T-helper 17 cell (primary cell): ENCODE data around the gene GALNT14. TPM values are rescaled to one million over a fixed set of nuclear protein-coding genes. Genes with fewer than 3 reads are reported as not detected.
A peak's percentile ranks its signal among the peaks of the same experiment; 100 is the strongest.

Experiments used
- ATAC-seq: fragments of 150-1000 bp; cut with Tn5 transposase; 2 replicates; pipeline ENCODE4 v1.10.0; 2021; ENCODE audit warnings: mild to moderate bottlenecking, moderate library complexity
- DNase-seq, 3 donors: peaks; one replicate each; pipeline versions ENCODE4 v3.0.0 to v3.0.0-alpha.2; 2020 to 2021
- H3K9me3 ChIP-seq: one replicate; pipeline ENCODE4 v1.7.0; 2013; ENCODE audit warnings: low read length, mild to moderate bottlenecking; ENCODE audit not compliant: control insufficient read depth, poor library complexity, severe bottlenecking
- H3K27ac Mint-ChIP-seq: one replicate; pipeline ENCODE4 v1.8.0; 2022; ENCODE audit warnings: mild to moderate bottlenecking, moderate library complexity, mixed read lengths
- H3K27me3 Mint-ChIP-seq: one replicate; pipeline ENCODE4 v1.8.0; 2022; ENCODE audit warnings: mixed read lengths
- H3K36me3 Mint-ChIP-seq: one replicate; pipeline ENCODE4 v1.8.0; 2022; ENCODE audit warnings: low read depth, mixed read lengths
- H3K4me1 Mint-ChIP-seq: one replicate; pipeline ENCODE4 v1.8.0; 2022; ENCODE audit warnings: mild to moderate bottlenecking, mixed read lengths
- H3K4me3 Mint-ChIP-seq: one replicate; pipeline ENCODE4 v1.8.0; 2022; ENCODE audit warnings: mild to moderate bottlenecking, moderate library complexity, mixed read lengths
- total RNA-seq, 4 donors: library from RNA in 2 of 4; stranded (reverse) in 2 of 4; gene quantifications; one replicate each; pipeline ENCODE4 v1.2.3 and lab custom pipeline; 2022 to 2026

Gene GALNT14
- total RNA-seq, 2 donors from 2014 or later = not detected

DNA sequence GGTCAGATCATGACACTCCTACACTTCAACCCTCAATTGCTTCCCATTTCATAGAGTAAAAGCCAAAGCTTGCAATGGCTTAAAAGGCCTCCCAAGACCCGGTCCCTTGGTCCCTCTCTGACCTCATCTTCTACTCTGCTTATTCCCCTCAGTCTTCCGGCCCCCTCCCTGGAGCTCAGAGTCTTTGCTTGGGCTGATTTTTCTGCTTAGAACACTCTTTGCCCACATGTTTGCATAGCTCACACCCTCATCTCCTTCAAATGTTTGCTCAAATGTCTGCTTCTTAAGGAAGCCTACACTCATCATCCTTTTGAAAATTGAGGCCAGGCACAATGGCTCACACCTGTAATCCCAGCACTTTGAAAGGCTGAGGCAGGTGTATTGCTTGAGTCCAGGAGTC lies 265.4 kb downstream of the GALNT14 start:
- Mint-ChIP-seq H3K4me3 (no peak overlapping the region), H3K27ac (no peak overlapping the region), H3K36me3 (no peaks in the 10 kb centered on the region), H3K4me1 (no peaks in the 10 kb centered on the region), H3K27me3 (peaks cover 20% of the 10 kb centered on the region)
- no peak for ATAC-seq
- DNase-seq = no peak
- no peaks in the 10 kb centered on the region for H3K9me3 ChIP-seq

DNA sequence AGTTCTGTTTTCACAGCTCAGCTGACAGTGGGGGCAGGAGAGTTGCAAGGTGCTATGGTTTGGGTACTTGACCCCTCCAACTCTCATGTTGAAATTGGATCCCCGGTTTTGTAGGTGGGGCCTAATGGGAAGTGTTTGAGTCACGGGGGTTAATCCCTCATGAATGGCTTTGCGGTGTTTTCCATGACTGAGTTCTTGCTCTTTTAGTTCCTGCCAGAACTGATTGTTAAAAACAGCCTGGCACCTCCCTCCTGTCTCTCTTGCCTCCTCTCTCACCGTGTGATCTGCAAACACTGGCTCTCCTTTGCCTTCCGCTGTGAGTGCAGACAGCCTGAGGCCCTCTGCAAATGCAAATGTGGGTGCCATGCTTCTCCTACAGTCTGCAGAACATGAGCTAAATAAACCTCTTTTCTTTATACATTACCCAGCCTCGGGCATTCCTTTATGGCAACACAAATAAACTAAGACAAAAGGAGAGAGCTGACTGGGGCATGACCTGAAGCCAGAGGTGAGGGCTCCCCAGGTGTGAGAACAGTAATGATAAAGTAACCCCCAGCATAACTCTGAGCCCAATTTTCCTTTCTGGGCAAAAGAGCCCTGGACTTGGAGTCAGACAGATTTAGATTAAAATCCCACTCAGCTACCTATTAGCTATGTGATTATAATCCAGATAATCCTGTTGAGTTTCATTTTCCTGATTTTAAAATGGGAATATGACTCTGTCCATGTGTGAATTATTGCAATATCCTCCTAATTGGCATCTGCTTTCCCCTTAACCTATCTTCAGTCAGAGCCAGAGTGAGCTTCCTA lies 266.1 kb downstream of the GALNT14 start:
- H3K9me3 ChIP-seq = no peaks in the 10 kb centered on the region
- ATAC-seq (no peak), DNase-seq (no peak)
- peaks cover 21% of the 10 kb centered on the region for H3K27me3 Mint-ChIP-seq
- no peaks in the 10 kb centered on the region for H3K4me1 Mint-ChIP-seq
- H3K36me3 Mint-ChIP-seq = no peaks in the 10 kb centered on the region
- H3K4me3 Mint-ChIP-seq = no peak overlapping the region
- H3K27ac Mint-ChIP-seq = no peak overlapping the region

DNA sequence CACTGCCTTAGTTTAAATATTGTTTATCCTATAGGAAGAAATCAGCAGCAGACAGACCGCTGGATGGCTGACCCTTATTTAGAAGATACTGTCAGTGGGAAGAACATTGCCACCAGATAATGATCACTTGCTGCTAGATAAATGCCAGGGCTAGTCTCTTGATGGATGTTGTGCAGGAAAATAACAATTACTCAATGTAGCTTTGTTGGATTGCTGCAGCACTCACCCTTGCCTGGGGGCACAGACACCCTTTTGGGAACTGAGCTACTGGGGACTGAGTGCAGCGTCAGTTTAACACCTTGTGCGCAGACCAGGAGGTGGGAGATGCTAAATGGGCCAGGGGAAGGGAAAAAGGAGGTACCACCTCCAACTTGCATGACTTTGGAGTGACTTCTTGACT lies 266.8 kb downstream of the GALNT14 start:
- no peaks in the 10 kb centered on the region for H3K9me3 ChIP-seq
- no peak for ATAC-seq
- Mint-ChIP-seq H3K4me1 (peaks cover 4% of the 10 kb centered on the region), H3K27me3 (peaks cover 28% of the 10 kb centered on the region), H3K36me3 (no peaks in the 10 kb centered on the region), H3K27ac (no peak overlapping the region), H3K4me3 (no peak overlapping the region)
- no peak for DNase-seq

DNA sequence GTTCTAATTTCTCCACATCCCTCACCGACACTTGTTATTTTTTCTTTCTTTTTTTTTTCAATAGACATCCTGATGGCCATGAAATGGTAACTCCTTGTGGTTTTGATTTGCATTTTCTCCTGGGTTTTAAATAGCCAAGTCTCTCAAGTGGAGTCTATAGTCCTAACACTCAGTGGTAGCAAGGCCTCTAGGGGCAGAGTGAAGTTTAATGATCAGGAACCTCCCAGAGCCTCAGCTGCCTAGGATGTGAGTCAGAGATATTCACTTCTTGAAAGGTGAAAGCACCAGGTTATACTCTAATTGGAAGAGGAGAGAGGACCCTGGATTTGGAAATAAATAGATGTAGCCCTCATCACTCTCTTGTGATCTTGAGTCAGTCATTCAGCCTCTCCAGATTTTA lies 268.3 kb downstream of the GALNT14 start:
- peaks cover 13% of the 10 kb centered on the region for H3K4me1 Mint-ChIP-seq
- H3K27me3 Mint-ChIP-seq = peaks cover 43% of the 10 kb centered on the region
- H3K27ac Mint-ChIP-seq = no peak overlapping the region
- H3K36me3 Mint-ChIP-seq = no peaks in the 10 kb centered on the region
- no peak overlapping the region for H3K4me3 Mint-ChIP-seq
- ATAC-seq (no peak), DNase-seq (no peak)
- no peaks in the 10 kb centered on the region for H3K9me3 ChIP-seq

DNA sequence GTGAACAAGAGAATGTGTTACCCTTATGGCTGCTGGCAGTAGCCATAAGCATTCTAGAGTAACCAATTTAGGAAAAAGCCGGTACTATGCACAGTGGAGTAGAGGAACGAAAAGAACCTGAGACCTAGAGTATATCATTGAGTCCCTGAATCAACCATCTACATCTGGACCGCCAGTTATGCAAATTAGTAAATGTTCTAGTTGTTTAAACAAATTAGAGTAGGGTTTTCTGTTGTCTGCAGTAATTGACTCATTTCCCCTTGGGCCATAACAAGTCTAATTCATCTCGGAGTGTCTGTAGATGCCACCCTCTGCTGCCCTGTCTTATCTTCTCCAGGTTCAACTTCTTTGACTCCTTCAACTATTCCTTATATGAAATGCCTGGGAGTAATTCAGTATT lies 270.9 kb downstream of the GALNT14 start:
- H3K27ac Mint-ChIP-seq = no peak overlapping the region
- no peaks in the 10 kb centered on the region for H3K9me3 ChIP-seq
- DNase-seq (no peak), ATAC-seq (no peak)
- no peaks in the 10 kb centered on the region for H3K36me3 Mint-ChIP-seq
- H3K4me1 Mint-ChIP-seq = peaks cover 13% of the 10 kb centered on the region
- H3K27me3 Mint-ChIP-seq = peaks cover 37% of the 10 kb centered on the region
- no peak overlapping the region for H3K4me3 Mint-ChIP-seq

DNA sequence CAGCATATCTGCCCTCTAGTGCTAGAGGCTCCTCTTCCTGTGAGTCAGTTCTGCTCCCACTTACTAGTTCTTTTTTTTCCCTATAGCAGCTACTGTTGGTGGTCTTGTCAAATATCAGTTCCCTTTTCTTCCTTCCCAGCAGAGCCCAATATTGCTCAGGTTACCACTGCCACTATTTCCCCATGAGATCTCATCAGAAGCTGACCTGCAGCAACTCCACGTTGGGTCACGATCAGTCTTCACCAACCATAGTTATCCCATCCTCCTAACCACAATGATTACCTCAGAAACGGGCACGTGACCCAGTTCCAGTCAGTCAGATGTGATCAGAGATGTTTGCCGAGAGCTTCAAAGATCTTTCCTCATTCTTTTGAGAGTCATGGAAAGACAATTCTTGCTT lies 271.3 kb downstream of the GALNT14 start:
- Mint-ChIP-seq H3K4me1 (peaks cover 13% of the 10 kb centered on the region), H3K27me3 (peaks cover 33% of the 10 kb centered on the region), H3K4me3 (no peak overlapping the region), H3K27ac (no peak overlapping the region), H3K36me3 (no peaks in the 10 kb centered on the region)
- no peaks in the 10 kb centered on the region for H3K9me3 ChIP-seq
- DNase-seq (no peak), ATAC-seq (no peak)

DNA sequence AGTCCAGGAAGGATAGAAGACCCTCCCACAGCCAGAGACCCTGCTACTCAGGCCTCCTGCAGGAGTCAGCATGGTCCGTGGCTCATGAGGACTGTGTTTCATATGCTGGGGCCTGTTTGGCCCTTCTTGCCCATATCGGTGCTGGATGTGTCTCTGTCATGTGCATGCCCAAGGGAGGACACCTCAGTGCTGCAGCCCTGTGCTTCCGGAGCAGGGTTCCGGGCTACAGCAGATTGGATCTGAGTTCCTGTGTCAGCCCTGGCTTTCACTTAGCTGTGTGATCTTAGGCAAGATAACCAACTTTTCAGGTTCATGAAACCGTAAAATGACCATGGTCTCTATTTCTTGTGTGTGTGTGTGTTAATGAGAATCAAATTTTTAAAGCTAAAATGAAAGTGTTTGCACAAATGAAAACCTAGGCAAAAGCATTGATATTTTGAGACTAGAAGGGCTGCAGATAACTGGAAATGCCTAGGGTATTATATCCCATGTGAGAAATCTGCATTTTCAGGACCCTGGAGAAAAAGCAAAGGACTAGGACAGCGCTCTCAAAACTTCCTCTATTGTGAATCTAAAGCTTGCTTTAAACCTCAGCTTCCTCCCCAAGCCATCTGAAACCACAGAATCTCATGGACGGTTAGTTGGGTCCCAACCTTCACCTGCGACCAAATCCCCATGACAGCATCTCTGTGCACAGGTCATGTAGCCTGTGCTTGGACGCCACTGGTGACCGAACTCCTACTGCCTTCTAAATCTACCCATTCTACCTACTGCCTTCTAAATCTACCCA lies 272.2 kb downstream of the GALNT14 start:
- H3K4me1 Mint-ChIP-seq = peaks cover 13% of the 10 kb centered on the region
- H3K27me3 Mint-ChIP-seq = peaks cover 33% of the 10 kb centered on the region
- no peaks in the 10 kb centered on the region for H3K36me3 Mint-ChIP-seq
- no peak overlapping the region for H3K27ac Mint-ChIP-seq
- no peak for ATAC-seq
- no peaks in the 10 kb centered on the region for H3K9me3 ChIP-seq
- DNase-seq = no peak
- no peak overlapping the region for H3K4me3 Mint-ChIP-seq

DNA sequence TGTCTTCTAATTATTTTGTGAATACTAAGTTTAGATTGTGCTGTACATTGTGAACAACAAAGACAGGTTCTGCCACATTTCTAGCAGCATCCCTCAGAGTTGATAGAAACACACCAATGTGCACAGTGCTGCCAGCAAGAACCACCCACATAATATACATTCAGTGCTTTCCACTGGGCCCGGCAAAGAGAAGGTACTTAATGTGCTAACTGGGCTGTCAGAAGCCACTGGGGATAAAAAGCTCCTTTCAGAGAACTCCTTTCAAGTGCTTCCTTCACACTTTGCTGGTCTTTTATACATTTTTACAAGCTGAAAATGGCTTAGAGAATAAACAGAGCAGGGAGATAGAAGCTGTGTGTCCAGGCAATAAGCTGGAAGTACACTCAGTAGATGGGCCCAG lies 273.0 kb downstream of the GALNT14 start:
- H3K27ac Mint-ChIP-seq = no peak overlapping the region
- H3K9me3 ChIP-seq = no peaks in the 10 kb centered on the region
- DNase-seq = no peak
- H3K4me3 Mint-ChIP-seq = no peak overlapping the region
- H3K27me3 Mint-ChIP-seq = peaks cover 33% of the 10 kb centered on the region
- ATAC-seq = no peak
- no peaks in the 10 kb centered on the region for H3K36me3 Mint-ChIP-seq
- peaks cover 13% of the 10 kb centered on the region for H3K4me1 Mint-ChIP-seq

DNA sequence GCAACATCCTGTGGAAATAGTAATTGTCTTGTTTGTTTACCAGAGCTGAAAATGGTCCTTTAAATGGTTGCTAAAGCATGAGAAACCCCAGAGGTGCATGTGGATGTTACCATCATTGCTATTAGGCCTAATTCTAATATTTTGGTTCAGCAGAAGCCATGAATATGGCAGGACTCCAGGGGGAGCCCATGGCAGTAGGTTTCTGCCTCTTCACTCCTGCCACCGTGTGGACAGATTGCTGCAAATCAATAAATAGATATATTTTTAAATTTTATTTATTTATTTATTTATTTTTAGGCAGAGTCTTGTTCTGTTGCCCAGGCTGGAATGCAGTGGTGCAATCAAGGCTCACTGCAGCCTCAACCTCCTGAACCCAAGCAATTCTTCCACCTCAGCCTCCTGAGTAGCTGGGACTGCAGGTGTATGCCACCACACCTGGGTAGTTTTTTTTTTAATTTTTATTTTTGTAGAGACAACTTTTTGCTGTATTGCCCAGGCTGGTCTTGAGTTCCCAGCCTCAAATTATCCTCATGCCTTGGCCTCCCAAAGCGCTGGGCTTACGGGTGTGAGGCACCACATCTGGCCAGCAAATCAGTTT lies 276.1 kb downstream of the GALNT14 start:
- Mint-ChIP-seq H3K27ac (no peak overlapping the region), H3K4me1 (peaks cover 13% of the 10 kb centered on the region), H3K36me3 (no peaks in the 10 kb centered on the region), H3K27me3 (peaks cover 31% of the 10 kb centered on the region), H3K4me3 (no peak overlapping the region)
- H3K9me3 ChIP-seq = no peaks in the 10 kb centered on the region
- DNase-seq = no peak
- ATAC-seq = peak; percentile 67

DNA sequence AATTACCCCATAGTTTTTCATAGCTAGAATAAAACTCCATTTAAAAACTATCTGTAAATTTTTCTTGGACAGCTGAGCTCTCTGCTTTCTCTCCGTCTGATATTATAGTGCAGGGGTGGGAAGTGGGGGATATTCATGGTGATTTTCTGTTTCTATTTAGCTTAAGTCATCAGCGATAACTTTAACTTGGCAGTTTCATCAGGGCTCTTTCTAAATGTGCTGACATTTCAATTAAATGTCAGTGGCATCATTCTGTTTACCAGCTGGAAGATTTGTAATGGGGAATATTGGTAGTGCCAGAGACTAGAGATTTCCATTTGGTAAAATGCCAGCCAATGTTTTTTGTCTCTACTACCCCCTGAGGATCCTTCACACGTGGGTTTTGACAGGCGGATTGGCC lies 277.5 kb downstream of the GALNT14 start:
- Mint-ChIP-seq H3K4me1 (peaks cover 1% of the 10 kb centered on the region), H3K27me3 (peaks cover 17% of the 10 kb centered on the region), H3K4me3 (no peak overlapping the region), H3K36me3 (no peaks in the 10 kb centered on the region), H3K27ac (no peak overlapping the region)
- DNase-seq (no peak), ATAC-seq (no peak)
- no peaks in the 10 kb centered on the region for H3K9me3 ChIP-seq

Other genes with a start within 250 kb of the GALNT14 start
- gene CAPN14, start 79.1 kb upstream of the GALNT14 start, total RNA-seq = under 1 TPM; 0.18 to 0.65 TPM
- 10 to 100 TPM in 1 of 2 donors, 1 to 10 TPM in 1; 3.9 to 23.5 TPM for gene EHD3, start 95.7 kb upstream of the GALNT14 start, total RNA-seq